Caco-2 (cell line): ENCODE results near the gene NPR1. TPM values are rescaled to one million over a fixed set of nuclear protein-coding genes. Genes with fewer than 3 reads are reported as not detected.
A peak's percentile ranks its signal among the peaks of the same experiment; 100 is the strongest.

Experiments
- BruUV-seq: library from RNA; stranded (reverse); fragments of 400-500 nt; replicated peaks from 2 replicates; lab custom pipeline; 2021; lab: Mats Ljungman, UMichigan
- CTCF ChIA-PET: fragments of 300-600 bp; sonication (Branson Sonifier 250); formaldehyde crosslinking; loops from one replicate; lab custom pipeline; 2022; ENCODE audit warnings: antibody characterized with exemption; lab: Charles Lee
- POLR2A ChIA-PET: fragments of 300-600 bp; sonication (Branson Sonifier 250); formaldehyde crosslinking; loops from one replicate; lab custom pipeline; 2022; ENCODE audit warnings: antibody characterized with exemption; lab: Charles Lee
- DNase-seq, 2 experiments: peaks; one replicate each; pipeline versions ENCODE4 v3.0.0 to v3.0.0-alpha.2; 2020 to 2022
- H3K27me3 ChIP-seq: replicated peaks from 2 replicates; pipeline ENCODE4 v1.6.0; 2011; ENCODE audit warnings: low read length; ENCODE audit not compliant: control insufficient read depth, insufficient read depth
- H3K36me3 ChIP-seq: 2 replicates; pipeline ENCODE4 v1.5.1; 2011; ENCODE audit warnings: low read length; ENCODE audit not compliant: control insufficient read depth, insufficient read depth
- H3K4me1 ChIP-seq: fragments of 250-450 bp; sonication (Bioruptor Pico); 2 replicates; pipeline ENCODE4 v1.5.1; 2020; ENCODE audit warnings: mild to moderate bottlenecking
- H3K4me3 ChIP-seq: 2 replicates; pipeline ENCODE4 v1.5.1; 2011; ENCODE audit warnings: low read depth, mild to moderate bottlenecking, control low read depth, low read length
- H3K9me3 ChIP-seq: fragments of 250-450 bp; sonication (Bioruptor Pico); 2 replicates; pipeline ENCODE4 v1.5.1; 2020; ENCODE audit warnings: mild to moderate bottlenecking, moderate library complexity
- H3K27ac Mint-ChIP-seq: one replicate; pipeline ENCODE4 v1.8.0; 2022; ENCODE audit warnings: mixed read lengths; ENCODE audit not compliant: unreplicated experiment
- H3K27me3 Mint-ChIP-seq: one replicate; pipeline ENCODE4 v1.8.0; 2022; ENCODE audit warnings: mixed read lengths; ENCODE audit not compliant: insufficient read depth, unreplicated experiment
- H3K36me3 Mint-ChIP-seq: one replicate; pipeline ENCODE4 v1.8.0; 2022; ENCODE audit warnings: mild to moderate bottlenecking, mixed read lengths; ENCODE audit not compliant: insufficient read depth, unreplicated experiment
- H3K4me1 Mint-ChIP-seq: one replicate; pipeline ENCODE4 v1.8.0; 2022; ENCODE audit warnings: low read depth, mixed read lengths; ENCODE audit not compliant: unreplicated experiment
- H3K4me3 Mint-ChIP-seq: one replicate; pipeline ENCODE4 v1.8.0; 2022; ENCODE audit warnings: mild to moderate bottlenecking, moderate library complexity, mixed read lengths; ENCODE audit not compliant: unreplicated experiment
- H3K9me3 Mint-ChIP-seq: one replicate; pipeline ENCODE4 v1.8.0; 2022; ENCODE audit warnings: mixed read lengths; ENCODE audit not compliant: unreplicated experiment
- intact Hi-C: fragments of 100-400 bp; cut with micrococcal nuclease; formaldehyde crosslinking; loops from one replicate; pipeline ENCODE4 v1.10.0; 2022; ENCODE audit not compliant: unreplicated experiment
- total RNA-seq: library from RNA; stranded (reverse); gene quantifications from 2 replicates; pipeline ENCODE4 v1.2.3, GENCODE V29; 2022
- TF ChIP-seq, protein P1 (sequence below), 2 experiments: fragments of 200-600 bp in 1 of 2; IDR thresholded peaks; 1 replicate in 1 of 2; 2 replicates in 1 of 2; pipeline versions ENCODE4 v1.5.1 to v1.8.0; 2011 to 2022; ENCODE audit warnings: antibody characterized with exemption in 1 of 2, control low read depth in 1 of 2, inconsistent platforms in 1 of 2, low read depth in 1 of 2, low read length in 1 of 2, mild to moderate bottlenecking in 1 of 2, moderate library complexity in 1 of 2; ENCODE audit not compliant: insufficient read depth in 1 of 2, severe bottlenecking in 1 of 2, unreplicated experiment in 1 of 2

Gene NPR1
- total RNA-seq, 1 experiment from 2014 or later, result 1.4 TPM

- peaks cover 9% of the 10 kb centered on the region for H3K27me3 Mint-ChIP-seq
- ChIA-PET CTCF (no interaction called here), POLR2A (no interaction called here)
- no peak for DNase-seq
- peaks cover 16% of the 10 kb centered on the region for H3K4me1 ChIP-seq
- no peaks in the 10 kb centered on the region for H3K9me3 ChIP-seq
- no peaks in the 10 kb centered on the region for H3K27me3 ChIP-seq
- intact Hi-C loops, result no loop called here
- H3K4me1 Mint-ChIP-seq, result peaks cover 35% of the 10 kb centered on the region
- H3K36me3 Mint-ChIP-seq, result peaks cover 19% of the 10 kb centered on the region
- no peak overlapping the region for H3K27ac Mint-ChIP-seq
- H3K4me3 ChIP-seq, result no peak overlapping the region
- H3K4me3 Mint-ChIP-seq, result peak overlapping the region; percentile 97
- H3K9me3 Mint-ChIP-seq, result no peaks in the 10 kb centered on the region
- H3K36me3 ChIP-seq, result no peaks in the 10 kb centered on the region
- TF ChIP-seq, protein P1, sequence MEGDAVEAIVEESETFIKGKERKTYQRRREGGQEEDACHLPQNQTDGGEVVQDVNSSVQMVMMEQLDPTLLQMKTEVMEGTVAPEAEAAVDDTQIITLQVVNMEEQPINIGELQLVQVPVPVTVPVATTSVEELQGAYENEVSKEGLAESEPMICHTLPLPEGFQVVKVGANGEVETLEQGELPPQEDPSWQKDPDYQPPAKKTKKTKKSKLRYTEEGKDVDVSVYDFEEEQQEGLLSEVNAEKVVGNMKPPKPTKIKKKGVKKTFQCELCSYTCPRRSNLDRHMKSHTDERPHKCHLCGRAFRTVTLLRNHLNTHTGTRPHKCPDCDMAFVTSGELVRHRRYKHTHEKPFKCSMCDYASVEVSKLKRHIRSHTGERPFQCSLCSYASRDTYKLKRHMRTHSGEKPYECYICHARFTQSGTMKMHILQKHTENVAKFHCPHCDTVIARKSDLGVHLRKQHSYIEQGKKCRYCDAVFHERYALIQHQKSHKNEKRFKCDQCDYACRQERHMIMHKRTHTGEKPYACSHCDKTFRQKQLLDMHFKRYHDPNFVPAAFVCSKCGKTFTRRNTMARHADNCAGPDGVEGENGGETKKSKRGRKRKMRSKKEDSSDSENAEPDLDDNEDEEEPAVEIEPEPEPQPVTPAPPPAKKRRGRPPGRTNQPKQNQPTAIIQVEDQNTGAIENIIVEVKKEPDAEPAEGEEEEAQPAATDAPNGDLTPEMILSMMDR (IDR thresholded peaks at IDR 0.05; ENCODE audit: insufficient read depth in 1 of 2, low read depth in 1 of 2, low read length in 1 of 2, severe bottlenecking in 1 of 2, unreplicated experiment in 1 of 2), result no peak
- no TSS peak for BruUV-seq
Measured at GRCh38 chr1:153680120-153680403, 1.6 kb downstream of the NPR1 start.

- H3K27ac Mint-ChIP-seq, result no peak overlapping the region
- no peaks in the 10 kb centered on the region for H3K9me3 Mint-ChIP-seq
- peaks cover 30% of the 10 kb centered on the region for H3K4me1 Mint-ChIP-seq
- no peaks in the 10 kb centered on the region for H3K36me3 ChIP-seq
- peaks cover 15% of the 10 kb centered on the region for H3K36me3 Mint-ChIP-seq
- no peak overlapping the region for H3K4me3 ChIP-seq
- CTCF ChIA-PET, result interaction anchor here (0.5 kb wide), 1 partner anchor 125 kb away, joined by 5 read pairs; no protein-coding TSS in a partner anchor
- intact Hi-C loops, result no loop called here
- TF ChIP-seq, protein P1 (IDR thresholded peaks at IDR 0.05; ENCODE audit: insufficient read depth in 1 of 2, low read depth in 1 of 2, low read length in 1 of 2, severe bottlenecking in 1 of 2, unreplicated experiment in 1 of 2), result no peak
- no TSS peak for BruUV-seq
- H3K9me3 ChIP-seq, result no peaks in the 10 kb centered on the region
- no peak for DNase-seq
- POLR2A ChIA-PET, result no interaction called here
- H3K27me3 ChIP-seq, result no peaks in the 10 kb centered on the region
- H3K27me3 Mint-ChIP-seq, result peaks cover 9% of the 10 kb centered on the region
- H3K4me1 ChIP-seq, result peaks cover 12% of the 10 kb centered on the region
- H3K4me3 Mint-ChIP-seq, result no peak overlapping the region
Measured at GRCh38 chr1:153682730-153683129, 4.2 kb downstream of the NPR1 start.

GRCh38 chr1:153683854-153684253 lies 5.4 kb downstream of the NPR1 start:
- TF ChIP-seq, protein P1 (IDR thresholded peaks at IDR 0.05; ENCODE audit: insufficient read depth in 1 of 2, low read depth in 1 of 2, low read length in 1 of 2, severe bottlenecking in 1 of 2, unreplicated experiment in 1 of 2), result no peak
- H3K27ac Mint-ChIP-seq, result no peak overlapping the region

More at GRCh38 chr1:153683854-153684253, 5.4 kb downstream of the NPR1 start:
- no peak overlapping the region for H3K4me3 ChIP-seq
- Mint-ChIP-seq H3K4me3 (no peak overlapping the region), H3K9me3 (no peaks in the 10 kb centered on the region), H3K27me3 (peaks cover 9% of the 10 kb centered on the region), H3K36me3 (peaks cover 6% of the 10 kb centered on the region), H3K4me1 (peaks cover 19% of the 10 kb centered on the region)
- DNase-seq, result no peak
- intact Hi-C loops, result no loop called here
- POLR2A ChIA-PET, result no interaction called here
- H3K9me3 ChIP-seq, result no peaks in the 10 kb centered on the region
- H3K36me3 ChIP-seq, result no peaks in the 10 kb centered on the region
- no peaks in the 10 kb centered on the region for H3K27me3 ChIP-seq
- H3K4me1 ChIP-seq, result peaks cover 6% of the 10 kb centered on the region; the same call in 1 of the 2 replicates
- CTCF ChIA-PET, result no interaction called here
- no TSS peak for BruUV-seq
